ENCODE measurements around the gene AGAP4.
"Not testable (repeated sequence)": the region's sequence is repeated elsewhere in the genome, so short reads cannot be mapped to it uniquely, and the experiment has no call there.

The AGAP4 gene

DNA sequence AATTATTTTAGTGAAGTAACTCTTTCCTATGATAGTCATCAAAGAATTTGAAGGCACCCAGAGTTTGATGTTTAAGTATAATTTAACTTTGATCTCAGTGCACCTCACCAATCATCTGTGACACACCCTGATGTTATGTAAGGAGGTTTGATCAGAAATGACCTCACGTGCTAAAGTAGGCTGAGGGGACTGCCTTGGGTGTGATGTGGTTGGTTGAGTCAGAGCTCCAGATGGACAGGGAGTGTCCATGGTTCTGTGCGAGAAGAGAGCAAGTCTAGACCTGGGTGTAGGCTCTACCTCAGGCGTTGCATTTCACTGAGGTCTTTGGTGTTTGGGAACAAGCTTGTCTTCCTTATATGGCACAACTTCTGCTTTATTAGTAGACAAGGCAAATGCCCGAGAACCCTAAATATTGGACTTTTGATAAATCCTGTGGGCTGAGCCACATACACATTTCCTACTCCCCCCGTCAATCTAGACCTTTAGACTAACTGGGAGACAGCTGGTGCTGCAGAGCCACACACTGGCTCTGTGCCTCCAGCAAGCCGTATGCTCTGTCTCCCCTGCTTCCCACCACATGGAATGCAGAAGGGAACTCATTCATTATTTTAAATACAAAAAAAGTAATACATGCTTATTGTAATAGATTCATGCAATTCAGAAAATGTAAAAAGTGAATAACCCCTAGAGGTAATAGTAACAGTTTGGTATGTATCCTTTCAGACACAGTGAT is 56.4 kb downstream of the AGAP4 start:
- DNase-seq = not testable (repeated sequence)

DNA sequence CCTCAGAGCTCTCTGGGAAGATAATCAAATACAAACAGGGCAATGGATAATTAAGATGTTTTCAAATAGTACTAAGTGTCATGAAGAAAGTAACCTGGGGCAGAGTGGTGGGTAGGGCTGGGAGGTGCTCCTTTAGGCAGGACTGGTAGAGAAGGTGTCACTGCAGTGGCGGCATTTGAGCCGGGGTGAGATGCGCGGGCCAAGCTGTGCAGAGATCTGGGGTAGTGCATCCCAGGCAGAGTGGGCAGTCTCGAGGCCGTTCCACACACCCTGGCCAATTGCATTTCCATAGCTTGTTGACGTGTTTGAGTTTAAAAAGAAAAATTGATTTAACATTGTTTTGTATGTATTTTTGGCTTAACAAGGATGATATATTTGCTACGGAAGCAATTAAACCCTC is 57.3 kb downstream of the AGAP4 start:
- DNase-seq = not testable (repeated sequence)

GRCh38 chr10:45787212-45787741 is 60.0 kb downstream of the AGAP4 start:
- not testable (repeated sequence) for DNase-seq

DNA sequence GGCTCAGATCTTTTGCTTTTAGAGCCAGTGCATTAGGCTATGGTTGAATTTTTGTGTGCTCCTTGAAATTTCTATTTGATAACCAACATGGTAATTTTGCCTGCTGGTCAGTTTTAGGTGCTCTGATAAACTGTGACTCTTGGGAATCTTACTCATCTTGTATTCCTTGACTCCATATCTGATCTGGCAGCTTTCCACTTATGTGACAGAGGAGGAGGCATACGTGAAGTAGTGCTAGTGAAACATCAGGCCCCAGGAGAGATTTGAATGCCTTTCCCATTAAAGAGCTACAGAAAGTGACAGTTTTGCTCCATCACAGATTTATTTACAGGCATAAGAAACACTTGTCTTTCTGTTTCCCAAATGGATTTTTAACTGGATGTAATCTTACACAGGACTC is 61.1 kb downstream of the AGAP4 start:
- DNase-seq = not testable (repeated sequence)

Data from NCI-H2029 treated with DMSO at 0.1 percent for 48 hours (cell line).